NCI-H2171 treated with DMSO at 0.1 percent for 48 hours (cell line): ENCODE measurements around the gene RCN2.
"Not testable (repeated sequence)": the region's sequence is repeated elsewhere in the genome, so short reads cannot be mapped to it uniquely, and the experiment has no call there.

Source experiments
- DNase-seq: peaks from one replicate; lab custom pipeline; 2025; lab: John Stamatoyannopoulos, UW

Gene RCN2

DNA sequence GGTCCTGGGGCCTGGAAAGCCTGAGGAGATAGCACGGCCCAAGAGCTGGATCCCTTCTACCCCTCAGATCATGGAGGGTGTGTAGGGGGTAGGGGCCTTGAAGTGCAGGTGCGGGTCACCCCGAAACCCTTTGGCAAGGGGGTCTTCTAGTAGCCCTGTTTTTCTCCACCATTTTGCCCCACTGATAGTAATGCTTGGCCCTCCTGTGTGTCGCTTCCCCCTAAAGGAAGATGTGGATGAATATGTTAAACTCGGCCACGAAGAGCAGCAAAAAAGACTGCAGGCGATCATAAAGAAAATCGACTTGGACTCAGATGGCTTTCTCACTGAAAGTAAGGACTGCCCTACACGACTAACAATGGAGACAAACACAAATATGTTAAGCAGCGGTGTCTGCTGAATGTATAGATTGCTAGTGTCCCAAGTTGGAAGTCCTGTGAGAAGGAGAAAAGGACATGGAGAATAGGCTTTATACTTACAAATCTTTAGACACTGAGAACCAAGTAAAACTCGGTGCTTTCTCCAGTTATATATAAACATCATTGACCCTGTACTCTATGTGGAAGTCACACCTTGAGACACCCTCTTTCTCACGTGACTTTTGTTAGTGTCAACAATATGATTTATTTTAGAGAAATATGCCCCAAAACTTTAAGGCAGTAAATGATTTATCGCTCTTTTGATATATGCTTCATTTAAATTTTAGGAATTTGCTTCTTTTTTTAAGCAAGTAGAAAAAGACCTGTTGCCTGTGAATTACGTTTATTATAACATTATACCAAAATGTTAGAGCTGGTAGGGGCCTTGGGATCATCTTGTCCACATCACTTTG lies 802 bp downstream of the RCN2 start:
- DNase-seq, result no peak

DNA sequence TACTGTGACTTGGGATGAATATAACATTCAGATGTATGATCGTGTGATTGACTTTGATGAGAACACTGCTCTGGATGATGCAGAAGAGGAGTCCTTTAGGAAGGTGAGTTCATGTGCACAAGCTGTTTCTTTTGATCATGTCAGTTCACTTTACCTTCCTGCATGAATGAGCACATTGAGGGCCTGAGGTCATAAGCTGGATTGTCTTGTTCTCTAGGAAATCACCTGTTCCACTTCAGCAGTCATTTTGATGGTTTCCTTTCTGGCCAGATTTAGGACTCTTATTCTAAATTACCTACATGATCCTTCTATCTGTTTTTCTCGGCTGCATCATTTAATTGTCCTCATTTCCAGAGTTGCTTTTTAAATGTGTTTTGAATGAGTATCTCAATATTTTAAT lies 4.1 kb downstream of the RCN2 start:
- DNase-seq, result peak; percentile 6

DNA sequence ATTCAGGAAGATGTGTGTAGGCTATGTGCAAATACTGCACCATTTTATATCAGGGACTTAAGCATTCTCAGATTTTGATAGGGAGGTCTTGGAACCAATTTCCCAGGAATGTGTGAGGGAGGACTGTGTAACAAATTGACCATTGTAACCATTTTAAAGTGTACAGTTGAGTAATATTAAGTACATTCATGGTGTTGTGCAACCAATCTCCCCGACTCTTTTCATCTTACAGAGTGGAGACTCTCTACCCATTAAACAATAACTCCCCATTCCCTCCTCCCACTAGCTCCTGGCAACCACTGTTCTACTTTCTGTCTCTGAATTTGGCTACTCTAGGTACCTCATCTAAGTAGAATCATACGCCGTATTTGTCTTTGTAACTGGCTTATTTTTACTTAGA lies 5.1 kb downstream of the RCN2 start:
- DNase-seq, result no peak

DNA sequence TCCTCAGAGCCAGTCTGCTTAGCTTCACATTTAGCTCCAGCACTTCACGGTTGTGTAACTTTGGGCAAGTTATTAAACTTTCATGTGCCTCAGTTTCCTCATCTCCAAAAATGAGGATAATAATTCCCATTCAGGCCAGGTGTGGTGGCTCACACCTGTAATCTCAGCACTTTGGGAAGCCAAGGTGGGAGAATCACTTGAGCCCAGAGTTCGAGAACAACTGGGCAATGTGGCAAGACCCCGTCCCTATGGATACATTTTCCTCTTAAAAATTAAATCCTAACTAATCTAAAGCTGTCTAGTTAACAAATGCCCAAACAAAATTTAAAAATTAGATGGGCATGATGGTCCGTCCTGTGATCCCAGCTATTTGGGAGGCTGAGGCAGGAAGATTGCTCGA lies 7.2 kb downstream of the RCN2 start:
- DNase-seq, result no peak

DNA sequence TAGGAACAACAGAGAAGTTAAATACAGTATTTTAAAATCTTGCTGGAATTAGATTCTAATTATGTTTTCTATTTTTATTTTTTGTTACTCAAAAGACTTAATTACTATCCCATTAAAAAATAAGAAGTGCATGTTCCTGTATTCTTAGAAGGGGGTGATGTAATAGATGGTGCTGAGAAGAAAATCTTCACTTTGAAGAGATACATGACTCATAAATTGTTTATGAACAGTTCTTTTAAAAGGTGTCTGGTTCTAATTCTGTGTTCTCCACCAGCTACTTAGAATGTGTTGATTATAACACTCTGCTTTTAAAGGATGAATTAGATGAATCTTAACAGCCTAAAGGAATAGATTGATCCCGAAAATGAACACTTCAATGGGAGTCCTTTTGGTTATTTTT lies 8.2 kb downstream of the RCN2 start:
- no peak for DNase-seq

DNA sequence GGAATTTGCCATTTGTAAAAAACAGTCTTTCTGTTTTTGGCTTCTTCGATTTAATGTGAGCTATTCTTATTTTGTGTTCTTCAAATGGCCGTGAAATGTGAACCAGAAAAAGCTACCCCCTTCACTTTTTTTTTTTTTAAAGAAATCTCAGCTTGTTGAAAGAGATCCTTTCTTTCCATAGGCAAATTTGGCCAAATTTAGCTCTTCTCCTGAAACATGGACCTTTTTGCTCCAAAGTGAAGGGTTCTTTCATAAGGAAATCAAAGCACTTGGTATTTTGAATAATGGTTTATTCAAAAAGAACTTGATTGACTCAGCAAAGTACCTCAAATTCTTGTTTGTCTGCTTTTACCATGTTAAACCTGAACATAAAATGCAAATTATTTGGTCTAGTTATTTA lies 10.1 kb downstream of the RCN2 start:
- no peak for DNase-seq

DNA sequence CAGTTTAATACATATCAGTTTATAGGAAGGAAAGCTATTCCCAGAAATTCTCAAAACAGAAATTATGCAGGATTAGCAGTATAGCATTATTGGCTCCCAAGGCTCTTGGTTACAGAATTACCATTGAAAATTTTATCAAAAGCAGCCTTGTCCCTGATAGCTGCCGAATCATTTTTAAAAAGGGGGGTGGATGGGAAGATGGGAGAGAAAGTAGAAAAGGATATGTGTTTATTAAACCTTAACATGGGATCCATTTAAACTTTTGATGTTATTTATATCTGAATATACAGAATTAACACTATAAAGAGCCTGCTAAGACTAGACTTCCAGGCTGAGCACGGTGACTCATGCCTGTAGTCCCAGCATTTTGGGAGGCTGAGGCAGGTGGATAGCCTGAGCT lies 10.8 kb downstream of the RCN2 start:
- DNase-seq, result no peak

DNA sequence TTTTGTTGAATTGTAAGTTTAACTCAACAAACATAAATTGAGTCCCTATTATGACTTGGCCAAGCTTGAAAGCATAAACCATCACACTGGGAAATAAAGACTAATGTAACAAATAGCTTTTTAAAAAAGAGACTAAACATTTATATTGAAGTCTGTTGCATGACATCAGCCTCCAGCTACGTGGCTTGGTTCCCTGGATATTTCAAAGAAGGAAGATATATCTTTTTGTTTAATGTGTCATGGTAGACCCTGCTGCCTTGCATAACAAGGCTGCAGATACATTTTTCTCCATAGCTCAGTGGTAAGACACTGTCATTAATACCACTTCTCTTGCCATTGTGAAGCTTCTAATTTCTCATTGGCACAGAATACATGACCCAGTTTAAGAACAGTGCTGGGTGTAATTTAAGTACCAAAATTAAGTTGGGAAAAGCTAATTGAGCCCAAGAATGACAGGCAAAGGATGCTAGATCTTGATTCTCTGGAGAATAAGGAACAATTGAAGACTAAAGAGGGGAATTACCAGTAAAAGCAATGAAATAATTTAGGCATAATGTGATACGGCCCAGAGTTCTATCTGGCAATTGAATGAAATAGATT lies 14.0 kb downstream of the RCN2 start:
- no peak for DNase-seq

DNA sequence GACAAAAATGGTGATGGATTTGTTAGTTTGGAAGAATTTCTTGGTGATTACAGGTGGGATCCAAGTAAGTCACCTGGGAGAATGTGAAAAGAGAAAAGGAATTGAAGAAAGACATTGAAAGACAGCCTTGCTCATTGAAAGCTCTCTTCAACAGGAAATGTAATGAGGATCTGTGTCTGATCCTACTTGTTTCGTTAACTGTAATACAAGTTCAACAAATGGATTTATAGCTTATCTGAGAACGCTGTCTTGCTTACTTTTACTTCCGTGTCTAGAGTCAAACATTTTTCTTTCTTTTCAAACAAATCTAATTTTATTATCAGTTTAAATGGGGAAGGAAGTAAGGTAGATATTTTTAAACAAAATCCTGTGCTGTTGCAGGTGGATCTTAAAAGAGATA lies 15.9 kb downstream of the RCN2 start:
- DNase-seq, result no peak

DNA sequence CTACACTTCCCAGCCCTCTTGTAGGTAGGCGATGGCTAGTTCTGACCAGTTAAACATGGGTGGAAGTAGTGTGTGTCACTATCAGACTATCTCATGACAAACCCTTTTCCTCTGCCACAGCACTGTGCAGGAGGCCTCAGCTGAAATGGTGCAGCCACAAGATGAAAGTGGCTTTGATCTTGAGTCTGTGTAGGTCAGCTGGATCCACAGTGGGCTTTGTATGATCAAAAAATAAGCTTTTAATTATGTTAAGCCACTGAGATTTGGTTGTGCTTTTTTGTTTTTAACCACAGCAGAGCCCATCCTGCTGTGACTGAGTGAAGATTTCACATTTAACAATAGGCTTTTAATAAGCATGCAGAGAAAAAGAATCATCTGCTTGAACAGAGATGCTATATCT lies 19.7 kb downstream of the RCN2 start:
- DNase-seq, result no peak

DNA sequence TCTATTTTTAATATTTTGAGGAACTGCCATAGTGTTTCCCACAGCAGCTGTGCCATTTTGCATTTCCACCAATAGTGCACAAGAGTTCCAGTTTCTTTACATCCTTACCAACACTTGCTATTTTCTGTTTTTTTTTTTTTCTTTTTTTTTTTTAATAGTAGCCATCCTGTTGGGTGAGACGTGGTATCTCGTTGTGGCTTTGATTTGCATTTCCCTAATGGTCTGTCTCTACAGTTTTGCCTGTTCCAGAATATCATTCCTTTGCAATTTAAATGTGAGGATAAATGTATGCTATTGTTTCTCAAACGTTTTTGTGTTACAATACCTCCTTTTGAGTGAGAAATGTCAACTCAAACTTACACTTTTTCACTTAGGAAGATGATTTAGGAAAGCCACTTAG lies 22.4 kb downstream of the RCN2 start:
- no peak for DNase-seq

DNA sequence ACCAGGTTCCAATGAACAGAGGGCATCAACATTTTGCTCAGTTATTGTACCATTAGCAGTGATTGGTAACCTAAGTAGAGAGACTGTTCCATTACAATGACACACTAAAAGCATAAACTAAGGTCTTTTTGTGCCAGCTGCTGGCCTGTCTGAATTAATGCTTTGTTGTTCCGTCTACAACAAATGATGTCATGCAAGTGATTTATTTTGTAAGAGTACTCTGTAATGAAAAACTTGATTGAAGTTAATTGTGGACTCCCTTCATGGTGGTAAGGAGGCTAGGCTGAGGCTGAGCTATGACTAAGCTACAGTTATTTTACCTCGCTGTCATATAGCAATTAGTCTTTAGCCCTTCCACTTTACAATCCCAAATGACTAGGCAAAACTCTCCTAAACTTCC lies 23.2 kb downstream of the RCN2 start:
- DNase-seq, result no peak

DNA sequence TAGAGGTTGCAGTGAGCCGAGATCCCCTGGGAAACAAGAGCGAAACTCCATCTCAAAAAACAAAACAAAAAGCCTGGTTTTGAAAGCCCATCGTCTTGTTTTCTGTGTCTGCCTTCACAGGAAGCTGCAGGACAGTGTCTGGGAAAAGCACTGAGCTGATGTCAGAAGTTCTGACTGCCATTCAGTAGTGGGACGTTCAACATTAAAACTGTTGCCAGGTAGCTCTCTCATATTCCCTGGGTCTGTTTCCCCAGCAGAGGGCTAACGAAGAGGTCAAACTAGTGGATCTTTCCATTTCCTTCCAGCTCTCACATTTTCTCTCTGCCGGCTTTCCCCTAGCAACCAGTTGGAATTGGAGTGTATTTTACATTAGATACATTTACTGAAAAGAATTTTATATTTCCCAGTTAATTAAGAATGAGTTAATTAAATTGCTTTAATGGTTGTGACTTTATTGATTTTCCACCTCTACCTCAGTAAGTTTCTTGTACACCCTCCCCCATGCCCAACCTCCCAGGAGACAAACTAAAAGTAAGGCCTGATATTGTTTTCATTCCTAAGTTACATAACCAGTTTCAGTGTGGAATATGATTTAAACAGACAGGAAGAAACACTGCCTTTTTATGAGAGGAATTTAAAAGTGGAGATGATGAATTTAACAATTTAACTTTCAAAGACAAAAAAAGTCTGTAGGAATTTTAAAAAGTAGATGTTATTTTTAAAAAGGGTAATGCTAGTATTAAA lies 29.9 kb downstream of the RCN2 start:
- no peak for DNase-seq

DNA sequence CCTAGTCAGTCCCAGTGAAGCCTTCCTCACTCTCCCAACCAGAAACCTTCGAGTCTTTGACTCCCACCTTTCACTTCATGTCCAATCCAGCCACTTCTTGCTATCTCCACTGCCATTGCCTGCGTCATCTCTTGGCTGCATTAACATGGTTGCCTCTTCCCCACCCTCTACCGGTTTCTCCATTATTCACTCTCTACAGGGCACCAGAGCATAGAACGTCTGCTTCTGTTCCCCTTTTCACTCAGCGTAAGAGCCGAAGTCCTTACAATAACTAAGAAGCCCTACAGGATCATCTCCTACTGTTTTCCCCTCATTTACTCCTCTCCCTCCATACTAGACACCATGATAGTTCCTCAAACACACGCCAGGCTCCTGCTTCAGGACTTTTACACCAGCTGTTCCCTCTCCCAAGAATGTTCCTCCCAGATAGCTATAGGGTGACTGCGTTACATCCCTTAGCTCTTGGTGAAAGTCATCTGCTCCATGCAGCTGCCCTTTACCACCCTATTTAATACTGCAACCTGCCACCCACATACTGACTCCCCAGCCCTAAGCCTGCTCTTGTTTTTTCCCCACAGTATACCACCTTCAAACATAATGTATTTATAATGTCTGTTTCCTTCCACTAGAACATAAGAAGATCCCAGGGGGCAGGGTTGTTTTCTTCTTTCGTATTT lies 30.9 kb downstream of the RCN2 start:
- DNase-seq, result no peak

DNA sequence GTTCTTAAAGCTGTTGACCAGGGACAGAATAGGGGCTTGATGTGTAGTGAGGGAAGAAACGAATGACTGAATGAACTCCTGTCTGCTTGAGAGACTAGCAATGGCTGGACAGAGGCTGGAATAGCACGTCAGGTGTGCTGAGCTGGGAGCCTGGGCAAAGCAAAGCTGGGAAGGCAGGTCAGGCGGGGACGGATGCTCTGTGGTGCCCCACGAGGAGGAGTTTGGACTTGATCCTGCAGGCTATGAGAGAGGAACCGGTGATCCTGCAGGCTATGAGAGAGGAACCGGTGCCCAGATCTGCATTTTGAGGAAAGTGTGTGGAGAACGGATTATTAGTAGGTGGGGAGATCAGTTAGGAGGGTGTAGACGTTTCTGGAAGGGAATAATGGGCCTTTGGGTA lies 32.0 kb downstream of the RCN2 start:
- no peak for DNase-seq

DNA sequence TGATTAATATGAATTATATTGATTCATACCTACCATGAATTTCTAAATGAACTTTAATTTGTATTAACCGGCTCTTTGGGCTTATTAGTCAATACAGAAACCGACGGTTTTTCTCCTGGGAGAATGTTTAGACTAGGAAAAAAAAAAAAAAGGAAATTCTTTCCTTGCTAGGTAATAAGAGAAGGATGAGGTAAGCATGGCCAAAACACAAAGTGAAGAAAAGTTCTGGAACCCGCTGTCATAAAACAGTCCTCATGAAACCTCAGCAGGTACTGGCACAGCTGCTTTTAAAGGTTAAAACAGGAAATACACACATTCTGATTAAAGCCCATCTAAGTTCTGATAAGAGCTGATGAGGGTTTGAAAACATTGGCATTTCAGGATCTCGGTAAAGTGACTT lies 32.6 kb downstream of the RCN2 start:
- no peak for DNase-seq

DNA sequence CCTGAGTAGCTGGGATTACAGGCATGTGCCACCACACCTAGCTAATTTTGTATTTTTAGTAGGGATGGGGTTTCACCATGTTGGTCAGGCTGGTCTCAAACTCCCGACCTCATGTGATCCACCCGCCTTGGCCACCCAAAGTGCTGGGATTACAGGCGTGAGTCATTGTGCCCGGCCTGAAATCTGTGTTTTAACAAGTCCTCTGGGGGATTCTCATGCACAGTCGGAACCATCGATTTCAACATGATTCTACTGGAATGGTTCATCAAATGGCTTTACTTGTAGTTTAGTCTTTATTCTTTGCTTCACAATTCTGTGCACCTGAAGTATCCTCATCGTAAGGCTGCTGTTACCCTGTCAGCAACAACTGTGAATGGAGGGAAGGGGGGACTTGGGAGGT lies 34.5 kb downstream of the RCN2 start:
- DNase-seq, result not testable (repeated sequence)

DNA sequence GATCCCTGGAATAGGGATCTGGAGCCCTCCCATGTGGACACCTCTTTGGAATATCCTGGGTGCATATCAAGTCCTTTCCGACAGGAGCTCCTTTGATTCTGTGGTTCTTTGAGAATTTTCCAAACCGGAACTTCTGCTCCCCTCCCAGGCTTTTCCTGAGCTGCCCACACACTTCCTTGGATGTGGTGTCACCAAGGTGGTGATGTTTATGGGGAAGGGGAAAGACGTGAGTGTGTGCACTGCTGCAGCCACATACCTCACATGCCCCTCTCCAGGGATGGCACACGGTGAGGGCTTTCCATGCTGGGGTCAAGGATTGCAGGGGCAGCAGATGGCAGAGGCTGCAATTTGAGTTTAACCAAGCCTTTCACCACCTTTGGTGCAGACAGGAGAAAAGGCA lies 35.5 kb downstream of the RCN2 start:
- no peak for DNase-seq

DNA sequence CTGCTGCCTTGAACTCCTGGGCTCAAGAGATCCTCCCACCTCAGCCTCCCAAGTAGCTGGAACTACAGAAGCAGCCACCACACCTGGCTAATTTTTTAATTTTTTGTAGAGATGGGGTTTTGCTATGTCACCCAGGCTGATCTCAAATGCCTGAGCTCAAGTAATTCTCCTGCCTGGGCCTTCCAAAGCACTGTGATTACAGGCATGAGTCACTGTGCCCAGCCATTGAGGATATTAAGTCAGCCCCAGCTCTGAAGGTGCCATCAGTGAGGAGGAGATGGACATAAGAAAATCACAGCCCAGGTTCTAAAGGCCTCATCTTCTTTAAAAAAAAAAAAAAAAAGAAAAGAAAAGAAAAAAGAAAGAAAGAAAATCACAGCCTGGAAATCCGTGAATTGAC lies 36.8 kb downstream of the RCN2 start:
- no peak for DNase-seq

DNA sequence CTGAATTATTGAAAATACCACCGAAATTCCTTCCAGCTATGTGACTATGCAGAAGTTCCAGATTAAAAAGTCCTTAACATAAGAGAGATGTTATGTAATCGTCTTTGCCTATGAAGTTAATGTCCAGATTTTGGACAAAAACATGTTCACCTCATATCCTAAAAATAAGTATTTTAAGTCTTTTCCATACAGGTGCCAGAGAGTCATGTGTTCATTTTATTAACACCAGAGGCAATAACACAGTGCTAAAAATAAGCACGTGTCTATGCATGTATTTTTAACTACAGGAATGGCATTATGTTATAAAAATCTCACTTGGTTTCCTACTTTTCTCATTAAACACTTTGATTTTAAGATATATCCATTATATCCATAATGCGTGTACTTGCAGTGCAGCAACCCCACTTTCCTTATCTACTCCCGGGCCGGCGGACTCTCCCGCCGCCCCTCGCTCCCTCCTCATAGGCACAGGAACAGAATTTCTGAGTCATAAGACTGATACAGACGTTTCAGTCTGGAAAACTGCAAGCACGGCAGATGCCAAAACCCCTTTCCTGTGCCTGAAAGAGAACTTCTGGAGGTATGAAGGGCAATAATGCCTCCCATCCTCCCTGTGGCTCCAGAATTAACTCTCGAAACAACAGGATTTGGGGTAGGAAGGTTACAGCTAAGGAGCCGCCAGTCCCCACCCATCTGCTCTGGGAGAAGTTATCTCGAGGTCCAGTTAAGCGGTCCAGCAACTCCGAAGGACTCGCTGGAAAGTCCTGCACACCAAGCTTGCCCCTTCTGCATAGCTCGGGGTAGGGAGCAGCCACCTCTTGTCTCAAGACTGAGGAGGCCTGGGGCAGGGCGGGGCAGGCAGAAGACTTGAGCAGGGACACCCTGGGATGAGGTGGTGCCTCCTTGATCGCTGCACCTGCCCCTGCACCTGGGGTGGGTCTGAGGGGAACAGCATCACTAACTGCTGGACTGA lies 41.1 kb downstream of the RCN2 start:
- DNase-seq, result no peak

DNA sequence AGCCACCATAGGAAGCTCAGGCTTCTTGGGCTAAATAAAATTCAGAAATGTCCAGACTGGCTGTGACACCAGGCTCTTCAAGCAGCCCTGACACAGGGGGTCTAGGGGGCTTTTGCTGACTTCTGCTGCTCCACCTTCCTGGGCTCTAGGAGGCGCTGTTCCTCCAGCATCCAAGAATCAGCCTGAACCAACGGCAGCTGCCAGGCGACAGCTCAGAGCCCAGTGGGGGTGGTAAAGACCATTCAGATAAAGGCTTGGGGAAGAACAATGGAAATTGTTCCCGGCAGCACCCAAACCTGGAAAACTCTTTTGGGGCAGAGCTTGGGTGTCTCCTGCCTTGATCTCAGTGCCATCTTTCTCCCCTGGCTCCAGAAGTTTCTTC lies 41.8 kb downstream of the RCN2 start:
- no peak for DNase-seq

DNA sequence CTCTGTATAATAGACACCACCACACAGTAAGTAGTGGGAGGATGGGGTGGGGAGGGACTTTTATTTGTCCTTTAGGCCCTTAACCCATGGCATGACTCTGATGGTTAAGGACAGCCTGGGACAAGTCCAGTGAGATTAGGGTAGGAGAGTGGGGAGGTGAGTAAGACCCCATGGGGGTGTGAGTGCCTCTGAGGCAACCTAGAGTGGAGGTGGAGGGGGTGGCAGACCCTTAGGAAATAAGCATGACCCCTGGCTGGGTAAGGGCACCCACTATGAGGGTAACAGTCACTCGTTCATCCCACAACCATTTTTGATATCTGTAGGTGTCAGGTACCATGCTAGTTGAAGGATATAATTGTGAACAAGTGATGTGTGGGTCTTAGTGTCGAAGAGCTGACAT lies 42.4 kb downstream of the RCN2 start:
- DNase-seq, result no peak
